OCI-M2 (cell line): ENCODE results near the gene GGT5.
"Not testable (repeated sequence)": the region's sequence is repeated elsewhere in the genome, so short reads cannot be mapped to it uniquely, and the experiment has no call there.

ENCODE experiments used
- DNase-seq: peaks from one replicate; lab custom pipeline; 2025; ENCODE audit not compliant: unreplicated experiment; lab: John Stamatoyannopoulos, UW

The GGT5 gene

DNA sequence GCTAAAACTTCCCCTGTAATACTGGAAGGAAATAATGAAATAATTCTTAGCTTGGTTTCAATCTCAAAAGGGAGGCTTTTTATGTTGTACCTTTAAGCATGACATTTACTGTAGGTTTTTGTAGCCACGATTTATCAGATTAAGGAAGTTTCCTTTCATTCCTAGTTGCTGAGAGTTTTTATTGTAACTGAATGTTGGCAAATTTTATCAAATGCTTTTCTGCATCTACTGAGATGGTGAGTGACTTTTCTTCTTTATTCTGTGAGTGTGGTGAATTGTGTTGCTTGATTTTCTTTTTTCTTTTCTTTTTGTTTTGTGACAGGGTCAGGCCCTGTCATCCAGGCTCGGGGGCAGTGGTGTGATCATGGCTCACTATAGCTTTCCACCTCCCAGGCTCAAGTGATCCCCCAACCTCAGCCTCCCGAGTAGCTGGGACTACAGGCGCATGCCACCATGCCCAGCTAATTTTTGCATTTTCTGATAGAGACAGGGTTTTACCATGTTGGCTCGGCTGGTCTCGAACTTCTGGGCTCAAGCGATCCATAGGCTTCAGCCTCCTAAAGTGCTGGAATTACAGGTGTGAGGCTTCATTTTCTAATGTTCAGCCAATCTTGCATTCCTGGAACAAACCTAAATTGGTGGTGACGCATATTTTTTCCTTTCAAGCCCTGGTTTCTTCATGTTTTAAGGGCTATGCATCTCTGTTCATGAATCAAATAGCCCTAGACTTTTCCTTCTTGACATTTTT, 37.4 kb downstream of the GGT5 start:
- no peak for DNase-seq

GRCh38 chr22:24206460-24207263, 38.2 kb downstream of the GGT5 start:
- not testable (repeated sequence) for DNase-seq

GRCh38 chr22:24205438-24206195, 39.3 kb downstream of the GGT5 start:
- no peak for DNase-seq

GRCh38 chr22:24203856-24204255, 41.0 kb downstream of the GGT5 start:
- not testable (repeated sequence) for DNase-seq

- no peak for DNase-seq
These were observed 42.9 kb downstream of the GGT5 start for GRCh38 chr22:24201681-24202614.

- DNase-seq, result no peak
These were observed 44.2 kb downstream of the GGT5 start for GRCh38 chr22:24200619-24201212.

DNA sequence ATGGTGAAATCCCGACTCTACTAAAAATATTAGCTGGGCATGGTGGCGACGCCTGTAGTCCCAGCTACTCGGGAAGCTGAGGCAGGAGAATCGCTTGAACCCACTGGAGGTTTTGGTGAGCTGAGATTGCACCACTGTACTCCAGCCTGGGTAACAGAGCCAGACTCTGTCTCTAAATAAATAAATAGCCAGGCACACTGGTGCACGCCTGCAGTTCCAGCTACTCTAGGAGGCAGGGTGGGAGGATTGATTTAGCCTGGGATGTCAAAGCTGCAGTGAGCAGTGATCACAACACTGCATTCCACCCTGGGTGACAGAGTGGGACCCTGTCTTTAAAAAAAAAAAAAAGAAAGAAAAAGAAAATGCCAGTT, 46.2 kb downstream of the GGT5 start:
- DNase-seq, result no peak

DNA sequence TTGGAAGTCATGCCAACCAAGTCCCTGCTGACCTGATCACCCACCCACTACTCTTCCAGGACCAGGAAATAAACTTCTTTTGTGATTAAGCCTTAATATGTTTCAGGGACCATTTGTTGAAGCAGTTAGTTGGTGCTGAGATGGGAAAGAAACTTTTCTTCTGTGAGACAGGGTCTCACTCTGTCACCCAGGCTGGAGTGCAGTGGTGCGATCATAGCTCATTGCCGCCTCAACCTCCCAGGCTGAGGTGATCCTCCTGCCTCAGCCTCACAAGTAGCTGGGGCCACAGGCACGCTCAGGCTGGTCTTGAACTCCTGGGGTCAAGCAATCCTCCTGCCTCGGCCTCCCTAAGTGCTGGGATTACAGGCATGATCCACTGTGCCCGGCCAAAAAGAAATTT, 53.0 kb downstream of the GGT5 start:
- no peak for DNase-seq

- no peak for DNase-seq
These were observed 53.5 kb downstream of the GGT5 start for GRCh38 chr22:24191381-24191841.

- DNase-seq, result no peak
These were observed 54.2 kb downstream of the GGT5 start for GRCh38 chr22:24190596-24191208.

DNA sequence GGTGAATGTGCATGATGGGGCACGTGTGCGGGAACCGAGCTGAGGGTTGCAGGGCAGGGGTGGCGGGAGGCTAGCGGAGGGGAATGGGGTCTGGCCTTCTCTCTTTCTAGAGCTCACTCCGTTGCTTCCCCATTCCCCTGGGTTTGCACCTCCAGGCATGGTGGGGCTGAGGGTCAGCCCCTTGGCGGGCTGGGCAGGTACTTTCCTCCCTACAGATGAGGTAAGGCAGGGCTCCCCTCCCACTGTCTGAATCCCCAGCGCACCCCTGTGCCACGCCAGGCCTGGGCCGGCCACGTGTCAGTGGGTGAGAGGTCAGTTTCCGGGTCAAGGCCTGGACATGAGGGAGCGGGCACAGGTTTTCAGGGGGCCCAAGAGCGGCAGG, 54.7 kb downstream of the GGT5 start:
- no peak for DNase-seq

- no peak for DNase-seq
These were observed 55.4 kb downstream of the GGT5 start for GRCh38 chr22:24189249-24190158.

DNA sequence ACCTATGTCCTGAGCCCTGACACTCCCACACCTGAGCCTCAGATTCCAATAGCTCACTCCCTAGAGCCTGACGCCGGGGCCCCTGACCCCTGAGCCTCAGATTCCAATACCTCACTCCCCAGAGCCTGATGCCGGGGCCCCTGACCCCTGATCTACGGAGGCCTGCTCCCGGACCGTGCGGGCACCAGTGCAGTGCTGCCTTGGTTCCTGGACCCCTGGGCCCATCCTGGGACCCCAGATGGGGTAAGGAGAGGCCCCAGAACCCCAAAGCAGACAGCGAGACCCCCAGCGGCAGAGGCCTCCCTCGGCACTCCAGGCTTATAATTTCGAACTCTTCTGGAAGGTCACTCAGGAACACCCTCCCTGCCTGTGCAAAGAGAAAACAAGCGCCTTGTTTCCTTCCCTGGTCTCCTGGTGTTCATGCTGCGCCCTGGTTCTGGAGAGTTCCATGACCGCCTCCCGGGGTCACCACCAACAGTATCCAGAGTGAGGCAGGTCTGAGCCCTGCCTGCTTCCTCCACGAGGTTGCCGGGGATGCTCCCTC, 56.1 kb downstream of the GGT5 start:
- DNase-seq, result no peak

DNA sequence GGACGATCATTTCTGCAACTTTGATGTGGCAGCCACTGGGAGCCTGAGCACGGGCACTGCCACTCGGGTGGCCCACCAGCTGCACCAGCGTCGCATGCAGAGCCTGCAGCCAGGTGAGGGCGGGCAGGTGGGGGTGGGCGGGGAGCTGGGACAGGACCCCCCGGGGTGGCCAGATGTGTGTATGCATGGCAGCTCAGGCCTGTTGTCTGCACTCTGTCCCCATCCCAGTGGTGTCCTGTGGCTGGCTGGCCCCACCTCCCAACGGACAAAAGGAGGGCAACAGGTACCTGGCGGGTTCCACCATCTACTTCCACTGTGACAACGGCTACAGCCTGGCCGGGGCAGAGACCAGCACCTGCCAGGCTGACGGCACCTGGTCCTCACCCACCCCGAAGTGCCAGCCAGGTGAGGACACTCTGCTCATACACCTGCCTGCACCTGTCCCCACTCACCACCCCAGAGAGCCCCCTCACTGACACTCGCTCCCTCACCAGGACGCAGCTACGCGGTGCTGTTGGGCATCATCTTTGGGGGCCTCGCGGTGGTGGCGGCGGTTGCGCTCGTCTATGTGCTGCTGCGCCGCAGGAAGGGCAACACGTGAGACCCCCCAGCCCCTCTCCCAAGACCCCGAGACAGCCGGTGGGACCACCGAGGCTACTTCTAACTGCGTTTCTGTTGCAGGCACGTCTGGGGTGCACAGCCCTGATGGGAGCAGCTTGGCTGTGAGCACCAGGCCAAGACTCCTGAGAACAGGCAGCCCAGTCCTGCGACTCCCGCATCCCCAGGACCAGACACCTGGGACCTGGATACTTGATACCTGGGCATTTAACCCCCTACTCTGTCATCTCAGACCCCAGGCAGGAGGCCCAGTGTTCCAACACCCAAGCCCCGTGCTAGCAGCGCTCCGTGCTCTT, 56.9 kb downstream of the GGT5 start:
- DNase-seq, result no peak

DNA sequence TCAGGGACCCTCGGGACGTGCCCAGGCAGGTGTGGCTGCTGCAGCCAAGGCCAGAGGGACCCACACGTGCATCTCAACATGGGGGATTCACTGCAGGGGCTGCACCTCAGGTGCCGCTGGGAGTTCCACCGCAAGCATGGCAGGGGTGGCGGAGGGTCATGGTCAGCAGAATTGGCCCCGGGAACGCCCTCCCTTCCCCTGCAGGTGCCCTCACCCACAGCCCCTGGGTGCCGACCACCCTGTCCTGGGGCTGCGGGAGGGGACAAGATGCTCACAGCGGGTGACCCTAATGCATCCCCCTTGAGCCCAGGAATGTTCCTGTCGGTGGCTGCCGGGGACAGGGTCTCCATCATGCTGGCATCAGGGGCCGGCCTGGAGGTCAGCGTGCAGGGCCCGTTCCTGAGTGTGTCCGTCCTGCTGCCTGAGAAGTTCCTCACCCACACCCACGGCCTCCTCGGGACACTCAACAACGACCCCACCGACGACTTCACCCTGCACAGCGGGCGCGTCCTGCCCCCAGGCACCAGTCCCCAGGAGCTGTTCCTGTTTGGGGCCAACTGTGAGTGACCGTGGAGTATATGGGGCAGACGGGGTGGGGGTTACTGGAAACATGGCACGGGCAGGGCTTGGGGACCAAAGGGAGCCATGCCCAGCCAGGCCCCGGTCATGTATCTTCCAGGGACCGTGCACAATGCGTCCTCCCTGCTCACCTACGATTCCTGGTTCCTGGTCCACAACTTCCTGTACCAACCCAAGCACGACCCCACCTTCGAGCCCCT, 57.8 kb downstream of the GGT5 start:
- DNase-seq, result no peak

DNA sequence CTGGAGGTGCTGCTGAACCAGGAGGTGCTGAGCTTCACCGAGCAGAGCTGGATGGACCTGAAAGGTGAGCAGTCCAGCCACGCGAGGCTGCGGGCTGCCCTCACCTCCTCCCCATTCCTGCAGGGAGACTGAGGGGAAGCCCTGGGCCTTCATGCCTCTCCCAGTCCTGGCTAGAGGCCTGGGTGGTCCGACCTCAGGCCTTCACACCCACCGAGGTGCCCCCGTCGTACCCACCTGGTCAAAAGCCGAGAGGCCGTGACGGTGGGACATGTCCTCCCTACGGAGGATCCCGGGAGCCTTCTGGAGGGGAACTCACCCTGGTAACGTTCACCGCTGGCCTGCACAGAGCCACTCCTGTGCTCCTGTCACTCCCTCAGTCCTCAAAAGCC, 58.5 kb downstream of the GGT5 start:
- no peak for DNase-seq
